Measurements from ENCODE around the gene DFFB.

Gene DFFB

GRCh38 chr1:3930301-3931006, 73.2 kb downstream of the DFFB start (continued):
- no peak; the same call in 1 of the 2 replicates for TF ChIP-seq ZNF76 (tag by site-specific recombination; IDR thresholded peaks at IDR 0.05; ENCODE audit: borderline replicate concordance, low read depth)
- TF ChIP-seq ZNF626 (tag by site-specific recombination; IDR thresholded peaks at IDR 0.05) = no peak
- peak; percentile 88; the same call in 1 of the 2 replicates for TF ChIP-seq ZNF776 (tag by site-specific recombination; IDR thresholded peaks at IDR 0.05; ENCODE audit: borderline replicate concordance)
- TF ChIP-seq ZNF514 (tag by site-specific recombination; IDR thresholded peaks at IDR 0.05) = no peak

- no peaks in the 10 kb centered on the region for H3K4me1 ChIP-seq (ENCODE audit: control insufficient read depth, insufficient read depth, low read length)
- TF ChIP-seq ZNF404 (tag by site-specific recombination; IDR thresholded peaks at IDR 0.05) (no peak), ZFHX2 (tag by site-specific recombination; conservative IDR thresholded peaks at IDR 0.05) (no peak), ZNF585B (tag by site-specific recombination; IDR thresholded peaks at IDR 0.05) (no peak), FEZF1 (tag by site-specific recombination; IDR thresholded peaks at IDR 0.05) (no peak), ZNF521 (tag by site-specific recombination; IDR thresholded peaks at IDR 0.05) (no peak), ZNF560 (tag by site-specific recombination; IDR thresholded peaks at IDR 0.05; ENCODE audit: borderline replicate concordance) (no peak), ZBTB1 (tag by site-specific recombination; IDR thresholded peaks at IDR 0.05) (no peak), ZNF112 (tag by site-specific recombination; IDR thresholded peaks at IDR 0.05) (no peak), HOXC10 (CRISPR knock-in tag; IDR thresholded peaks at IDR 0.05) (no peak), ZNF24 (tag by site-specific recombination; IDR thresholded peaks at IDR 0.05) (no peak), ZNF391 (tag by site-specific recombination; IDR thresholded peaks at IDR 0.05; ENCODE audit: borderline replicate concordance, low read depth) (no peak), ZEB2 (tag by site-specific recombination; IDR thresholded peaks at IDR 0.05) (no peak), ZNF426 (tag by site-specific recombination; IDR thresholded peaks at IDR 0.05) (no peak), KLF8 (tag by site-specific recombination; IDR thresholded peaks at IDR 0.05) (no peak), MEIS1 (CRISPR knock-in tag; IDR thresholded peaks at IDR 0.05; ENCODE audit: borderline replicate concordance) (no peak), ZNF76 (tag by site-specific recombination; IDR thresholded peaks at IDR 0.05; ENCODE audit: borderline replicate concordance, low read depth) (no peak), ZNF202 (tag by site-specific recombination; IDR thresholded peaks at IDR 0.05; ENCODE audit: borderline replicate concordance) (no peak), ZNF510 (tag by site-specific recombination; IDR thresholded peaks at IDR 0.05; ENCODE audit: insufficient replicate concordance) (no peak)
Measured at GRCh38 chr1:3931007-3931912, 74.0 kb downstream of the DFFB start.

GRCh38 chr1:3932156-3932919, 75.1 kb downstream of the DFFB start:
- no peaks in the 10 kb centered on the region for H3K36me3 ChIP-seq (ENCODE audit: control insufficient read depth in 2 of 2, insufficient read depth in 1 of 2, low read length in 2 of 2)
- POLR2A ChIA-PET = no interaction called here
- H3K27ac ChIP-seq (ENCODE audit: extremely low read depth, low read depth, low read length) = no peak overlapping the region
- TF ChIP-seq ZNF777 (tag by site-specific recombination; IDR thresholded peaks at IDR 0.05; ENCODE audit: borderline replicate concordance) (no peak), ZNF280D (tag by site-specific recombination; IDR thresholded peaks at IDR 0.05) (no peak), PBX3 (CRISPR knock-in tag; IDR thresholded peaks at IDR 0.05) (no peak), ZNF692 (tag by site-specific recombination; IDR thresholded peaks at IDR 0.05) (no peak), ZBTB8A (tag by site-specific recombination; IDR thresholded peaks at IDR 0.05) (no peak)
- H3K9me3 ChIP-seq (ENCODE audit: control insufficient read depth, insufficient read depth, low read depth, low read length) = no peaks in the 10 kb centered on the region; the same call in 1 of the 2 replicates
- CTCF ChIA-PET = no interaction called here
- no peak overlapping the region for H3K4me3 ChIP-seq (ENCODE audit: low read depth, low read length)
- no peaks in the 10 kb centered on the region for H3K4me1 ChIP-seq (ENCODE audit: control insufficient read depth, insufficient read depth, low read length)

More at GRCh38 chr1:3931007-3931912, 74.0 kb downstream of the DFFB start:
- Histone ChIP-seq H3K36me3 (ENCODE audit: control insufficient read depth in 2 of 2, insufficient read depth in 1 of 2, low read length in 2 of 2) (no peaks in the 10 kb centered on the region), H3K9me3 (ENCODE audit: control insufficient read depth, insufficient read depth, low read depth, low read length) (no peaks in the 10 kb centered on the region), H3K27ac (ENCODE audit: extremely low read depth, low read depth, low read length) (no peak overlapping the region), H3K4me3 (ENCODE audit: low read depth, low read length) (no peak overlapping the region)
- CTCF ChIA-PET = interaction anchor here (0.6 kb wide), 2 partner anchors 67 to 142 kb away, joined by 4 to 6 read pairs; no protein-coding TSS in a partner anchor
- POLR2A ChIA-PET = no interaction called here

Measured in HEK293 (cell line).